ENCODE measurements around the gene ARID5A.
"Not testable (repeated sequence)": the region's sequence is repeated elsewhere in the genome, so short reads cannot be mapped to it uniquely, and the experiment has no call there.

The ARID5A gene, protein sequence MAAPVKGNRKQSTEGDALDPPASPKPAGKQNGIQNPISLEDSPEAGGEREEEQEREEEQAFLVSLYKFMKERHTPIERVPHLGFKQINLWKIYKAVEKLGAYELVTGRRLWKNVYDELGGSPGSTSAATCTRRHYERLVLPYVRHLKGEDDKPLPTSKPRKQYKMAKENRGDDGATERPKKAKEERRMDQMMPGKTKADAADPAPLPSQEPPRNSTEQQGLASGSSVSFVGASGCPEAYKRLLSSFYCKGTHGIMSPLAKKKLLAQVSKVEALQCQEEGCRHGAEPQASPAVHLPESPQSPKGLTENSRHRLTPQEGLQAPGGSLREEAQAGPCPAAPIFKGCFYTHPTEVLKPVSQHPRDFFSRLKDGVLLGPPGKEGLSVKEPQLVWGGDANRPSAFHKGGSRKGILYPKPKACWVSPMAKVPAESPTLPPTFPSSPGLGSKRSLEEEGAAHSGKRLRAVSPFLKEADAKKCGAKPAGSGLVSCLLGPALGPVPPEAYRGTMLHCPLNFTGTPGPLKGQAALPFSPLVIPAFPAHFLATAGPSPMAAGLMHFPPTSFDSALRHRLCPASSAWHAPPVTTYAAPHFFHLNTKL

DNA sequence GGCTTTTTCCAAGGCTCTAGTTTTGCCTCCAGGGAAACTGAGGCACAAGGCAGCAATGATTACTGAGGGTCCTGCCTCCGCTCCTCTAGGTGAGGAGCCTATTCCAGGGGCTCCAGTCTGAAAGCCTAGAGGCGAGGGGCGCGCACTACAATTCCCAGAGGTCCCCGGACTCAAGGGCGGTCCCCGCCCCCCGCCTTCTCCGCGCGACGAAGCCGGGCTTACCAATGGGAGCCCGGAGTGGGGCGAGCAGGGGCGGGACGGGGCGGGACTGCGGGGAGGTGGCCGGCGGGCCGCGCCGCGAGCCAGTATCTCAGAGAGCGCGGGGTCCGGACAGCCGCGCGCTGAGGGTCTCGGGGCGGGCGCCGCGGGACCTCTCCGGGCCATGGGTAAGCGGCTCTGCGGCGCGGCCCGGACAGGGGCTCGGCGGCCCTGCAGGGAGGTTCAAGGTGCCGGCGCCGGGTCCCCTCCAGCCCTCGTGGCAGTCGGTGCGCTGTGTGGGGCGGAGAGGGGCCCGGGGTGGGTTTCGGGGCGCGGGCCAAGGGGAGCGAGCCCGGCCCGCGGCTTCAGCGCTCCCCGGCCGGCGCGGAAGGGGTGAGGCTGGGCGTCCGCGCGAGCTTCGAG is at the start of gene ARID5A:
Gene ARID5A, plus strand, starts transcription at position 308 of the 621 bp plus-strand sequence. Its CDS starts 75 bp downstream, at position 383.
- peak; percentile 74 to 91 (median 76) for DNase-seq (ENCODE audit: low read depth in 3 of 3, low spot score in 1 of 3)

DNA sequence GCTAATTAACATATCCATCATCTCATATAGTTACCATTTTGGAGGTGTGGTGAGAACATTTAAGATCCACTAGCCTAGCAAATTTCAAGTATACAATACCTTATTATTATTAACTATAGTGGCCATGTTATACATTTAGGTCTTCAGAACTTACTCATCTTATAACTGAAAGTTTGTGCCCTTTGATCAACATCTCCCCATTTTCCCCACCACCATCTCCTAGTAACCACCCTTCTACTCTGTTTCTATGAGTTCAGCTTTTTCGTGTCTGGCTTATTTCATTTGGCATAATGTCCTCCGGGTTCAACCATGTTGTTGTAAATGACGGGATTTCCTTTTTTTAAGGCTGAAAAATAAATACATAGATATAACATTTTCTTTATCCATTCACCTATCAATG is 47.3 kb upstream of the ARID5A start:
- DNase-seq (ENCODE audit: low read depth in 3 of 3, low spot score in 1 of 3) = no peak

DNA sequence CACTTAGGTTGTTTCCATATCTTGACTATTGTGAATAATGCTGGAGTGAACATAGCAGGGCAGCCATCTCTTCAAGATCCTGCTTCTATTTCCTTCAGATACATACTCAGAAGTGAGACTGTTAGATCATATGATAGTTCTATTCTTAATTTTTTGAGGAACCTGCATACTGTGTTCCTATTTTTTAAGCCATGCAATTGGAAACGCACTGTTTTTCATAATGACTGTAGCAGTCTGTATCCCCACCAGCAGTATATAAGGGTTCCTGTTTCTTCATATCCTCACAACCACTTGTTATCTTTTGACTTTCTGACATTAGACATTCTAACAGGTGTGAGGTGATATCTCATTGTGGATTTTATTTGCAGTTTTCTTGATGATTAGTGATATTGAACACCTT is 46.9 kb upstream of the ARID5A start:
- DNase-seq (ENCODE audit: low read depth in 3 of 3, low spot score in 1 of 3) = no peak

DNA sequence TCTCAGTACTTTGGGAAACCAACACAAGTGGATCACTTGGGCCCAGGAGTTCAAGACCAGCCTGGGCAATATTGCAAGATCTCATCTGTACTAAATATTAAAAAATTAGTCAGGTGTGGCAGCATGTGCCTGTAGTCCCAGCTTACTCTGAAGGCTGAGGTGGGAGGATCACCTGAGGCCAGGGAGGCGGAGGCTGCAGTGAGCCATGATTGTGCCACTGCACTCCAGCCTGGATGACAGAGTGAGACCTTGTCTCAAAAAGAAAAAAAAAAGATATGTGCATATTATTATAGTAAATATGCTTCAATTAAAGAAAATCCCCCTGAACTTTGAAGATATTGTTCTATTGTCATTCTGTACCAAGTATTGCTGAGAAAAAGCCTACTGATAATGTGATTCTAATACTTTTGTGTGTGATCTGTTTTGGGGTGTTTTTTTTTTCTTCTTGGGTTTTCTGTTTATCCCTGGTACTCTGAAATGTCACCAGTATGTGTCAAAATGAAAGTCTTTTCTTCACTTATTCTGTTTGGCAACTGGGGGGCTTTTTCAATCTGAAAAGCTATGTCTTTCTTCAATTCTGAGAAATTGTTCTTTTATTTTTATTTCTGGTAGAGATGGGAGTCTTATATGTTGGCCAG is 44.6 kb upstream of the ARID5A start:
- DNase-seq (ENCODE audit: low read depth in 3 of 3, low spot score in 1 of 3) = no peak

DNA sequence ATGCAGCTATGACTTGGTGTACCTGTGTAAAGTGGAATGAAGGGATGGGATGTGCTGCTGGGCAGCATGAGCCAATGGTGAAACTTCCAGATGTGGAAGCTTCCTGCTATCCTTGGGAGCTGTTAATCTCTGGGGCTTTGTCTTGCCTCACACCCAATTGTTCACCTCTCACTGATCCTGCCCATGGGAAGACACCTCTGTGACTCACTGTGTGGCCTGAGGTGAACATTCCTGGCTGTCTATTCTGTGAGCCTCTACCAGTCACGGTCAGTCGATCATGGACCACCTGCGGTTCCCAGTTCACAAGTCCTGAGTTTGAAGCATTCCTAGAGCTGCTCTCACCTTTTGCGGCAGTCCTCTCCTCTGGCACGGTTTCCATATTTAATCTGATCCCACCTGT is 43.5 kb upstream of the ARID5A start:
- no peak for DNase-seq (ENCODE audit: low read depth in 3 of 3, low spot score in 1 of 3)

DNA sequence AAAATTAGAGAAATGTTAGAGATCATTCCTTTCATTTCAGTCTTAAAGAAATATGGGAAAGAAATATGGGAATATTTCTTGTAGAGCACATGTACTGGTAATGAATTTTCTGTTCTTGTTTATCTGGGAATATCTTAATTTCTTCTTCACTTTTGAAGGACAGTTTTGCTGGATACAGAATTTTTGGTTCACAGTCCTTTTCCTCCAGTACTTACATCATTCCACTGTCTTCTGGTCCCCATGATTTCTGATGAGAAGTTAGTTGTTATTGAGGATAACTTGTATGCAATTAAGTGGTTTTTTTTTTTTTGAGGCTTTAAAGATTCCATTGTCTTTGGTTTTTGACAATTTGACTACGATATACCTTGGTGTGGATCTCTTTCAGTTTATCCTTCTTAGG is 42.4 kb upstream of the ARID5A start:
- DNase-seq (ENCODE audit: low read depth in 3 of 3, low spot score in 1 of 3) = no peak

DNA sequence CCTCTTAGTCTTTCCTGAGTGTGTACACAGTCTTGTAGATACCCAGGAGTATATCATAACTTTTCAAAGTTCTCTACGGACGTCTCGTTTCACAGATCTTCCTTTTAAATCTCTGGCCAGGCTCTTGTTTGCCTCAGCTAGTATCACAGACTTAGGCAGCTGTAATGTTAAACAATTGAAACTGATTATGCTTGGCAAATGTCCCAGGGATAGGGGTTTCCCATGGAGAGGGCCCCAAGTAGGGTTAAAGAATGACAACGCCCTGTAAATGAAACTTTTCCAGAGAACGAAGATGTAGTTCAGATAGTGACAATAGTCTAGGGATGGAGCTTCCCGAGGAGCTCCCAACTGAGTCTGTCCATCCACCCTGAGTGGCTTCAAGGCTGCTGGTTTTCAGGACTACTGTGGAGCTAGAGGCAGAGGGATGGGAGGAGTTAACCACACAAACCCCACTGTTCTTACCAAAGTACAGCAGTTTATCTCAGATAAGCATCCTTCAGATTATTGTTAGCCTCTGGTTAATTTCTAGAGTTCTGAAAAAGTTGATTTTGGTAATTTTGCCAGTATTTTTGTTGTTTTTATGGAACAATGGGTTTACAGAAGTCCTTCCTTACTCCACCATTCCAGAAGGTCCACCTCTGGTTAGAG is 40.4 kb upstream of the ARID5A start:
- DNase-seq (ENCODE audit: low read depth in 3 of 3, low spot score in 1 of 3) = no peak

DNA sequence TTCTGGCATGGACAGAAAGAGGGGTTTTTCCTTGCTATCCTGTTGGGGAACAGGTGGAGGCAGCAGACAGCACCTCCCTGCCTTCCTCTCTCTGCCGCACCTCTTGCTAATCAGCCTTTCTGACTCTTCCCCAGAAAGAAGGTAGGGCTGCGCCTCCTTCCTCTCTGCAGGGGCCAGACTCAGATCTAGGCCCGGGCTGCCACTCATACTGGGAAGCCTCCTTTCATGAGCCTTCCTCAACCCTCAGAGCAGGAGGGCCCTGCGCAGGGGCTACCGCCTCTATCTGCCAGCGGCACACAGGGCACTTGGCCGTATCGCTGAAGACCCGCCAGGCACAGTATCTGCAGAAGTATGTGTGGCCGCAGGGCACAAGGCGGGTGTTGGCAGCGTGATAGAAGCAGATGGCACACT is 38.5 kb upstream of the ARID5A start:
- no peak for DNase-seq (ENCODE audit: low read depth in 3 of 3, low spot score in 1 of 3)

DNA sequence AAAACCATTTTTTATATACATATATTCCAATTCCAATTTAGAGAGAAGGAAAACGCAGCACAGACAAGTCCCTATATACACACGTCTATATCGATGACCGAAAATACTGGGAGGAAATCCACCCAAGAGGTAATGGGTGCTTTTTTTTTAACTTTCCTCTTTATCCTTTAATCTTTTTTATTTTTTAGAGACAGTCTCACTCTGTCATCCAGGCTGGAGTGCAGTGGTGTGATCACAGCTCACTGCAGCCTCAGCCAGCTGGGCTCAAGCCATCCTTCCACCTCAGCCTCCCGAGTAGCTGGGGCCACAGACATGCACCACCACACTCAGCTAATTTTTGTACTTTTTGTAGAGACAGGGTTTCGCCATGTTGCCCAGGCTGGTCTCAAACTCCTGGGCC is 37.9 kb upstream of the ARID5A start:
- not testable (repeated sequence) for DNase-seq (ENCODE audit: low read depth in 3 of 3, low spot score in 1 of 3)

DNA sequence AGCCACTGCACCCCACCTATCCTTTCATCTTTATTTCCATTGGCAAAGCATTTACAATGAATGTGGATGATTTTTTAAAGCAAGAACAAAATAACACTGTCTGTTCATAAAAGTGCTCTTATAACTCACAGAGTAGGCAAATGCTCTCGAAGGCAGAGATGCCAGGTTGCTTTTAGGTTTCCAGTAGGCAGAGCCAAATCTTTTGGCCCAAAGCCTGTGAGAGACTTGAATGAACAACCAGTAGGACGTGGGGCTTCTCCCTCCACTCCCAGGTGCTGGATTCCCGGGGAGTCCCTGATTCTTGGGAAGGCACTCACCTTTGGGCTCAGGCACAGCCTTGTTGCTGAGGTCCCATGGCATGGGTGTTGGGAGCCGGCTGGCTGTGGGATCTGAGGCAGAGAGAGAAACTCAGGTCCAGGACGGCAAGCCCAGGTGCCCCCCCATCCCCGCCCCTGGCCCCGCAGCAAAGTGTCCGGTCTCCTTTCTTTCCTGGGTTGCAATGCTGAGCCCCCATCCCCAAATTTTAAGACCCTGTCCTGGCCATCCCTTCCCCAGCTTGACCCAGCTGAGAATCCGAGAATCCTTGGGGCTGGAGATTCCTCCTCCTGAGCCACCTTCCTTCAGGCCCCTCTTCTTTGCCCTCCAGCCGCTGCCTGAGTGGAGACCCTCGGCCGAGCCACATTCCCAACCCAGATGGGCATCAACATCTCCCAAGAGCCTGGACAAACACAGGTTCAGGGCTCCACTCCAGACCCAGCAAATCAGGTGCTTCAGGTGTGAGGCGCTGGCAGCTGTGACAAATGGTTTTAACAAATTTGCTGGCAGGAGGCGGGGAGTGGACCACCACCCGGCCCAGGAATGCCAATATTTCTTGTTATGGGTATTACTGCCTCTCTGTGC is 37.2 kb upstream of the ARID5A start:
- DNase-seq (ENCODE audit: low read depth in 3 of 3, low spot score in 1 of 3) = no peak

DNA sequence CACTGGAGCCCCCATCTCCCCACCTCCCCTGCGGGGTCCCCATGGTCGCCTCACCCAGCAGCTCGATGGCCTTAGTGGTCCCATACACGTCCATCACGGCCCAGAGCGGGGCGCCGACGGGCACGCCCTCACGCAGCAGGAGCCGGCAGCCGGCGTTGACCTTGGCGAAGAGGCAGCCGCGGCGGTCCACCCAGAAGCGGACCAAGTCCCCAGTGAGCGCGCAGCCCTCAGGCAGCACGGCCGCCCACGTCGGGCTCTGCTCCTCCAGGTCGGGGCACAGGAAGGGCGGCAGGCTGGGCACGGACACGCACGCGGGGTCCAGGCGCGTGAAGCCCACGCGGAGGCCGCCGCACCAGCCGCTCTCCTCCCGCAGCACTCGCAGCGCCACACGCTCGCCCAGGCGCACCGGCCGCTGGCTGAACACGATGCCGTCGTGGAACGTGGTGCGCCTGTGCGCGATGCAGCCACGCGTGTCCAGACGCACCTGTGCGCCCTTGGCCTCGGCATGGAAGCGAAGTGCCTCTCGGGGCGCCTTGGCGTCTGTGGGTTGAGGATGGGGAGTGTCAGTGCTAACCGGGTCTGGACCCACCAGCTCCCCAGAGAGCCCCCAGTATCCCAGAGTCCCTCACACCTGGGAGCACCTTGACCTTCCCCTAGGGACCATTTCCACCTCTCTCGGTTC is 36.0 kb upstream of the ARID5A start:
- no peak for DNase-seq (ENCODE audit: low read depth in 3 of 3, low spot score in 1 of 3)

DNA sequence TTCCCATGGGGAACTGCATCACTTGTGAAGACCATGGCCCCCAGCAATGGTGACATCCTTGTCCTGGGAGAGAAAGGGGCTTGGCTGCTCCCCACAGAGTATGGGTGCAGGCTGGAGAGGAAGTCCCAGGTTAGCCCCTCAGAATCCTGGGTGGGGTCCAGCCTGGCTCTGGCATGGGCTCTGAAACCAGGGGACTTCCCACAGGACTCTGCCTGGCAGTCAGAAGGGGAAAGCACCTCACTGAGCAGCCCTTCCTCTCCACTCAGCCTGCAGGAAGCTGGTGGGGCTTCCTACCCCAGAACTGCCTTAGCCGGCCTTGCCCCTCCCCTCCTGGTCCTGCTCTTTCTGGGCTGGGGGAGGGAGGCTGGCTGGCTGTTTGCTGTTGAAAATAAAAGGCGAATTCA is 35.1 kb upstream of the ARID5A start:
- DNase-seq (ENCODE audit: low read depth in 3 of 3, low spot score in 1 of 3) = no peak

DNA sequence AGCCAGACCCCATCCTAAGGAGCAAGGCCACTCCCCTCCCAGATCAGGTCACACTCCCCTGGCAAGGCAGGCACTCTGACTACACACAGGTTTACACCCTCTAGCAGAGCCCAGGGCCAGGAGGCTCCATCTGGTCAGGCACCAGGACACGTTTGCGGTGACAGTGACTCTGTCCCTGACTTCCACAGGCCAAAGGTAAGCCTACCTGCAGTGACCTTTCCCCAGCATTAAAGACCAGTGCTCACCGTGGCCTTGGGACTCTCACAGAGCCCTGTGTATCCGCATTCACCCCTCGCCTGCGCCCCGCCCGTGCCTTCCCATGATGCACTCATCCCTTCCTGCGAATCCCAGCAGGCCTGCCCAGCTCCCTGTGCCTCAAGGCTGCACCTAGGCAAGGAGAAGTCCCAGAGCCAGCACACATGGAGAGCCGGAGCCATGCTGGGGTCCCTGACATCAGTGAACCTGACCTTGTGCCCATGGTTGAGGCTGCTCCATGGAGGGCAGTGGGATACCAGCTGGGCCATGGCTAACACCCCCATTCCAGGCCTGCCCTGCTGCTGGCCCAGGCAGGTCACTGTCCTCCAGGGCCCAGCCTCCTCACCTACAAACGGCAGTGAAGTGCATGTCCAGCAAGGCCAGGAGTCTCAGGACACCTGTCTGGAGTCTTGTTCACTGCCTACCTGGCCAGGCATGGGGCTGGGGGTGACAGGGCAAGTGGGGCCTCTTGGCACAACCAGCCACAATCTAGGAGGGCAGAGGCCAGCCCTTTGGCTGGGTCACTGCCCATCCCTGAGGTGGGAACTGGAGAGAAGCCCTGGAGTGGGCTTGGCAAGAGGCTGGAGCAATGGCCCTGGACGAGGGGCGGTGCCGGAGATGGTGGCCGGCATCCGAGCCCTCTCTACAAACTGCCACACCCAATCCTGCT is 34.4 kb upstream of the ARID5A start:
- no peak for DNase-seq (ENCODE audit: low read depth in 3 of 3, low spot score in 1 of 3)

DNA sequence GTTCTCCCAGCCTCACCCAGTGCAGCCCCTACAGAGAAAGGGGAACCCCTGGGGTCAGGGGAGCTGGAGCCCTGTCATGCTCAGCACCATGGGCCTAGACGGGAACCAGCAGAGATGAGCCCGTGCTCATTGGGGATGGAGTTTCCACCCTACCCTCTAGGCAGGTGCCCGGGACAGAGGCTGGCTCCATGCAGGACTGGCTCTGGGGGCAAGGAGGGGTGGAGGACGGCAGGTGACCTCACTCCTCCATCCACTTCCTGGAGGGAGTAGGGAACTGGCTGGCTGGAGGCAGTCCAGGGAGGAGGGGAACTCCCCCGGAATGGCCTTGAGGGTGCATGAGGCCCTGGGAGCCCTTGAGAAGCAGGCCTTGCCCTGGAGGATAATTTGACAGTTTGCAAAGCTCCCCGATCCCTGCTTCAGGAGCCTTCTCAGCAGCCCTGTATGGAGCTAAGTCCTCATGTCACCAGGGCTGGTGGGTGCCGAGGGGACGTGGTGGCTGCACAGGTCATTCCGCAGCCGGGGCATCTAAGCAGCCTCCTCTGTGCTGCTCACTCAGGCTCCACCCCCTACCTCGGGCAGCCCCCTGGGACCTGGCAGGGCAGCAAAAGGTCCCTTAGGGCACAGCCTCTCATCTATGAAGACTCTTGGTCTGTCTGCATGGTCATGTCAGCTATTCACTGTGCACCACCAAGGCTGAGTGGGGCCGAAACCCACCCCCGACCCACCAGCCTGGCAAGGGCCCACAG is 33.5 kb upstream of the ARID5A start:
- no peak for DNase-seq (ENCODE audit: low read depth in 3 of 3, low spot score in 1 of 3)

DNA sequence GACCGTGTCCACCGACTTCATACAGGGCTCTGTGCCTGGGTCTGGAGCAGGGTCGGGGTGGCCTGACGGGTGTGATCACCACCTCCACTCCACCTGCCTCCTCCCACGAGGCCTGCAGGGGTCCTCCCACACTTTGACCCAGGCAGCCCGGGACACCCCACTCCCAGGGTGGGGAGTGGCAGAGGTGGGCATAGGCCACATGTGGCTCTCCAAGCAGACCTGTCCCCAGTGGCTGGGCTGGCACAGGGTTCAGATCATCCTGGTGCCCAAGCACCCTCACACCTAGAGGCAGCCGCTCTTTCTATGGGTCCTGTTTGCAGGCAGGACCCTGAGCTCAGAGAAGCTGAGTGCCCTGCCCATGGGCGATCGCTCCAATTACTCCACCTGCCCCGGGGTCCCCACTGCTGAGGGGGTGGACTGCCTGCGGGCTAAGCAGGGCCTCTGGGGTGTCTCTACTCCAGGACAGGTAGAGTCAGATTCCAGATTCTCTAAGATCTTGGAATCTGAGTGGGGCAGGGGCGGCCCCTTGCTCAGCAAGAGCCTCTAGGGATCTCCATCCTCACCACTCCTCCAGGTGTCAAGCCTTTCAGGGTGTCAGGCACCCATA is 32.8 kb upstream of the ARID5A start:
- no peak for DNase-seq (ENCODE audit: low read depth in 3 of 3, low spot score in 1 of 3)

DNA sequence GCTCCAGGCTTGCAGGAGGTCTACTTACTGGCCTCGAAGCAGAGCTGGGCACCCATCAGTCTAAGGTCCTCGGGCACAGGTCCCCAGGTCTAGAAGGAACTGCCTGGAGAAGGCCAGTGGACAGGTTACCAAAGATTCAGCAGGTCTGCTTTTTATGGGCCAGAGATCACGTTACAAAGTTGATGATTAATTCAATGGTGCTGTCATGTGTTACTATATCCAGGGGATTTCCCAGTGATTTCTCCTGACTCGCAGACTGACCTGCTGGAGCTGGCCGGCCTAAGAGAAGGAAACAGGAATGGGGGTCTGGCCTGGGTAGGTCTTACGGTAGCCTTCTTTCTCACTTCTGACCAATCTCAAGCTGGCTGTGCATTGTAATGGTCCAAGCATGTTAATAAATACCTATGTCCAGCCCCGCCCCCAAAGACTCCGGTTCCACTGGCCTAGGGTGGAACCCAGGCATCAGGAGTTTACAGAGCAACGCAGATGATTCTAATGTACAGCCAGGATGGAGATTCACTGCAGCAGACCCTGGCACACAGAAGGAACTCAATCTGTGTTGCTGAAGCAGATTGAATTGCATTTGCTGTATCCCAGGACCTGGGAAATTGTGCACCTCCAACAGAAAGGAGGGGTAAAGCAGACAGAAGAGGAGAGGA is 31.2 kb upstream of the ARID5A start, which contains the start of gene NEURL3:
Gene NEURL3, minus strand, starts transcription at position 127 of the 659 bp plus-strand sequence. Its CDS starts 71 bp downstream, at position 56.
- DNase-seq (ENCODE audit: low read depth in 3 of 3, low spot score in 1 of 3) = no peak
